NCI-H1436 treated with DMSO at 0.1 percent for 48 hours (cell line): ENCODE results near the gene PACS2.
A peak's percentile ranks its signal among the peaks of the same experiment; 100 is the strongest.
"Not testable (repeated sequence)": the region's sequence is repeated elsewhere in the genome, so short reads cannot be mapped to it uniquely, and the experiment has no call there.

ENCODE experiments used
- DNase-seq: peaks from one replicate; lab custom pipeline; 2025; lab: John Stamatoyannopoulos, UW

PACS2 gene

DNA sequence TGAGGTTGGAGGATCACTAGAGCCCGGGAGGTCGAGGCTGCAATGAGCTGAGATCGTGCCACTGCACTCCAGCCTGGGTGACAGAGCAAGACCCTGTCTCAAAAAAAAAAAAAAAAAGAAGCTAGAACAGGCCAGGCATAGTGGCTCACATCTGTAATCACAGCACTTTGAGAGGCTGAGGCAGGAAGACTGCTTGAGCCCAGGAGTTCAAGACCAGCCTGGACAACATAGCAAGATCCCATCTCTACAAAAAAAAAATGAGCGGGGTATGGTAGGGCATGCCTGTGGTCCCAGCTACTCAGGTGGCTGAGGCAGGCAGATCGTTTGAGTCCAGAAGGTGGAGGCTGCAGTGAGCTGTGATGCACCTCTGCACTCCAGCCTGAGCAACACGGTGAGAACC lies 25.6 kb upstream of the PACS2 start:
- DNase-seq: not testable (repeated sequence)

GRCh38 chr14:105290621-105291346 lies 23.8 kb upstream of the PACS2 start:
- DNase-seq: no peak

GRCh38 chr14:105292826-105293711 lies 21.5 kb upstream of the PACS2 start:
- no peak for DNase-seq

- peak; percentile 30 for DNase-seq
Measured at GRCh38 chr14:105294142-105294597, 20.4 kb upstream of the PACS2 start.

- DNase-seq: not testable (repeated sequence)
Measured at GRCh38 chr14:105297311-105297710, 17.2 kb upstream of the PACS2 start.

DNA sequence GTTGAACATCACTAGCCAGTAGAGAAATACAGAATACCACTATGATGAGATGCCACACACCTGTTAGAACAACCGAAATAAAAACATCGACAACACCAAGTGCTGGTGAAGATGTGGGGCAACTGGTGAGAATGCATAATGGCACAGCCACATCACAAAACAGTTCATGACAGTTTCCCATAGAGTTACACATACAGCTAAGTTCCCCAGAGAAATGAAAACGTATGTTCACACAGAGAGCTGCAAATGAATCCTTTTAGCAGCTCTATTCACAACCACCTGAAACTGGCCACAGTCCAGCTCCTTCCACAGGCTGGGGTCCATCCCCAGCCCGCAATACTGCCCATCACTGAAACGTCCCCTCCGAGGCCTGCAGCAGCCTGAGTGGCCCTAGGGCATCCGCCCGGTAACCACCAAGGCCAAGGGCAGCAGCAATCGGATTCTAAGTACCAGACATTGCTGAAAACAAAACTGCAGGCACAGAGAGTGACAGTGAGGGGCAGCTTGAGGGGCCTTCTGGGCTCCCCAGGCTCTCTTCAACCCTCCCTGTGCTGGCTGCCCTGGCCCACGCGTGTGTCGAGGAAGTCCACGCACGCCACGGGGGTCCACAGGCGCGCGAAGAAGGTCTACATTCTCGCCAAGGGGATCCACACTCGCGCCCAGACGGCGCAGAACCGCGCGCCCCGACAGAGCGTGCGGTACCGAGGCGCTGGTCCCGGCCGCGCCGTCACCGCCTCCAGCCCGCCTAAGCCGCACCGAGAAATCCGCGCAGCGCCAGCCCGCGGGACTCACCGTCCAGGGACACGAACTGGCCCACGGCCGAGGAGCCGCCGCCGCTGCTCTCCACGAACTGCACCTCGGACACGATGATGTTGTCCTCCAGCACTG lies 14.7 kb upstream of the PACS2 start:
- no peak for DNase-seq

- peak; percentile 52 for DNase-seq
Measured at GRCh38 chr14:105300542-105301102, 13.9 kb upstream of the PACS2 start, which contains the start of gene BRF1. Gene BRF1 (minus strand): TSS chr14:105301001. CDS start chr14:105300629, 372 bp downstream.

- peak; percentile 73 for DNase-seq
Measured at GRCh38 chr14:105301103-105301914, 13.2 kb upstream of the PACS2 start.

- DNase-seq: not testable (repeated sequence)
Measured at GRCh38 chr14:105301915-105302249, 12.7 kb upstream of the PACS2 start.

DNA sequence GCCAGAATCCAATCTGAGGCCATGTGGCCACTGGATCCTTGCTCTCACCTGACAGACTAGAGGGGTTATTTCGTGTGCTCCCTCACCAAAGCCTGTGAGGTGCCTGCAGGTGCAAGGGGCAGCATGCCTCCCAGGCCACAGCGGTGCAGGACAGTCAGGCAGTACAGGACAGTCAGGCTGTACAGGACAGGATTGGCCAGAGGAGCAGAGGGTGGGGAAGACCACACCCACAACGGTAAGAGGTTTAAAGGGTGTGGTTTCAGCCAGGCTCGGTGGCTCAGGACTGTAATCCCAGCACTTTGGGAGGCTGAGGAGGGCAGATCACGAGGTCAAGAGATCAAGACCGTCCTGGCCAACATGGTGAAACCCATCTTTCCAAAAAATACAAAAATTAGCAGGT lies 10.6 kb upstream of the PACS2 start:
- no peak for DNase-seq

DNA sequence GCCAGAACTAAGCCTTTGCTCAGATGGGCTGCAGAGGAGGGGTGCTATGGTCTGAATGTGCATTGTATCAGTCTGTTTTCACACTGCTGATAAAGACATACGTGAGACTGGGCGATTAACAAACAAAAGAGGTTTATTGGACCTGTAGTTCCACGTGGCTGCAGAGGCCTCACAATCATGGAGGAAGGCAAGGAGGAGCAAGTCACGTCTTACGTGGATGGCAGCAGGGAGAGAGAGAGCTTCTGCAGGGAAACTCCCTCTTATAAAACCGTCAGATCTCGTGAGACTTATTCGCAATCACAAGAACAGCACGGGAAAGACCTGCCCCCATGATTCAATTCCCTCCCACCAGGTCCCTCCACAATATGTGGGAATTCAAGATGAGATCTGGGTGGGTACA lies 10.0 kb upstream of the PACS2 start:
- no peak for DNase-seq

DNA sequence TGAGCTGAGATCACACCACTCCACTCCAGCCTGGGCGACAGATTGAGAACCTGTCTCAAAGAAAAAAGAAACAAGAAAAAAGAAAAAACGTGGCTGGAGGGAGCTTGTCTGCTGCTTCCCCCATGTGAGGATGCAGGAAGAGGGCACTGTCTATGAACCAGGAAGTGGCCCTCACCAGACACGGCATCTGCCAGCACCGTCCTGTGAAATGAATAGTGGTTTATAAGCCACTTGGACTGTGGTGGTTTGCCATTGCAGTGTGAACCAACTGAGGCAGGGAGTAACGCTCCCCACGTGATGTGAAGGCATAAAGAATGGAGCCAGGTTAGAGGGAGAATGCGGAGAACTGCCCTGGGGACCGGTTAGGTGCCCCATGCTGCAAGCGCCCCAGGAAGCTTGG lies 9.2 kb upstream of the PACS2 start:
- no peak for DNase-seq

- DNase-seq: no peak
Measured at GRCh38 chr14:105305791-105306190, 8.8 kb upstream of the PACS2 start.

GRCh38 chr14:105307052-105307727 lies 7.4 kb upstream of the PACS2 start:
- DNase-seq: no peak

DNA sequence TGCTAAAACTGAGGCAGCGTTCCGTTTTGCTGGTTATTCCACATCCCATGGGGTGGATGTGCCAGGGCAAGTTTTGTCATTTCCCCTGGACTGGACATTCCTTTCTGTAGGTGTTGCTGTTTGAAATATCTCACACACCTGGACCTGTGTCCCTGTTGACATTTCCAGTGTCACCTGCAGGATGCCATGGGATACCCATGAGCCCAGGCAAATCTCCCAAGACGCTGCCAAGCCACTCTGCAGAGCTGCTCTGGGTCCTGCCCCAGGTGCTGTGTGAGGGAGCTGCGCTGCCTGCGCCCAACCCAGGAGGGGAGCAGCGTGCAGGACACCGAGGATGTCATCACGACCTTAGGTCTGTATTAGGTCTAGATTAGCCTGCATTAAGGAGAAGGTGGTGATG lies 5.2 kb upstream of the PACS2 start:
- DNase-seq: no peak

DNA sequence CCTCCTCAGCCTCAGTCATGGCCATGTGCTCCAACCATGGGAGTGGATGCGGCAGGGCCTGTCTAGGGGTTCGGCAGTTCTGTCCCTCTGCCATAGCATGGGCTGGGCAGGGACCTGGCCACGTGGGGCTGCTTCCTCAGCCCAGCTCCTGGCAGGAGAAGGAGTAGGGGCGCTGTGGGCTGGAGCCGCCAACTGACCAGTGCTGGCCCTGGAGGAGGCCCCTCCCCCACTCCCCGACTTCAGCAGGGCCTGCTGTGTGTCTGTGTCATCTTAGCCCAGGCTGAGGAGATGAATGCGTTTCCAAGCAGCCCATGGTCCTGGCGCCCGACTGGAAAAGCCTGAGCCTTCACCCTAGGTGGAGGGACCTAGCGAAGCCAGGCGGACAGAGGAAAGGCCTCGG lies 2.7 kb upstream of the PACS2 start:
- no peak for DNase-seq

- no peak for DNase-seq
Measured at GRCh38 chr14:105312973-105313372, 1.6 kb upstream of the PACS2 start.

DNA sequence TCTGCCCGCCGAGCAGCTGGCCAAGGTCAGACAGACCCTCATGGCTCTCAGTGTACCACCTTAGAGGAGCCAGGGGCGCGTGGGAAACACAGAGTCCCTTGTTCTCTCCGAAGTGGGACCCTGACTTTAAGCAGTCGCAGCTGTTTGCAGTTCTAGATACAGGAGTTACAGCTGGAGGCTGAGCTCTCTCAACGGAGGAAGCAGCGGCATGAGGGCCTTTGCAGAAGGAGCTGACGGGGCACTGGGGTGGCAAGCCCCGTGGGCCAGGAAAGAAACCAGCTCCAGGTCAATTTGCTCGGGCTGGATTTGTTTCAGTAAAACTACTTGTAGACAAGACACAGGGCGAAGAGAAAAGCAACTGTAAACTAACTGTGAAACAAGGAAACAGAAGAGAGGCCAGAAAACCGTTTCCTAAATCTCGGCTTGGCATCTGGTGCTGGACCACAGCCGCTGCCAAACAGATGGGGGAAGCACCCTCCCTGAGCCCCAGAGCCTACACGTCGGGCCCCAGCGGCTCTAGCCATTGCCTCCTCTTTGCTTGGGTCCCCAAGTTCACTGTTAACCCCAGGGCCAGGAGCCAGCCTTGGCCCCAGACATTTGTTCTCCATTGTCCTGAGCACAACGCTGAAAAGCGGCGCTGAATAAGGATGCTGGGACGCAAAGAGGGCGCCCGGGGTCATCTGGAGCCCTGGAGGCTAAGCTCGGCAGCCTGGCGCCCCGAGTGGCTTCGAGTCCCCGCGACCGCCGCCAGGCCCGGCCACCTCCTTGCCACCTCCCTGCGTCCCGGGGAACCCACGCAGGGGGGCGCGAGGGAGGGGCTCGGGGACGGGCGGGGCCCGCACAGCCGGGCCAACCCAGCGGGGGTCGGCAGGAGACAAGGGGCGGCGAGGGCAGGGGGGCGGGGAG lies 914 bp upstream of the PACS2 start:
- no peak for DNase-seq

GRCh38 chr14:105315211-105315721 lies 718 bp downstream of the PACS2 start:
- no peak for DNase-seq
